Activated naive CD8-positive, alpha-beta T cell treated with anti-CD3 and anti-CD28 coated beads, Interleukin-2, amount 10 ng/mL, durations not matched to agents 7 days and 5 days (primary cell): Measurements from ENCODE around the gene PLEK. TPM values are rescaled to one million over a fixed set of nuclear protein-coding genes. Genes with fewer than 3 reads are reported as not detected.
A peak's percentile ranks its signal among the peaks of the same experiment; 100 is the strongest.
"Not testable (repeated sequence)": the region's sequence is repeated elsewhere in the genome, so short reads cannot be mapped to it uniquely, and the experiment has no call there.

Experiments
- ATAC-seq: fragments of 150-1000 bp; cut with Tn5 transposase; one replicate; pipeline ENCODE4 v1.10.0; 2021; ENCODE audit warnings: low read depth, moderate library complexity
- POLR2A ChIA-PET: fragments of 350-600 bp; sonication (Branson Sonifier 250); formaldehyde crosslinking; loops from one replicate; lab custom pipeline; 2021; ENCODE audit warnings: antibody characterized with exemption; lab: Charles Lee
- DNase-seq: peaks from one replicate; pipeline ENCODE4 v3.0.0; 2021
- H3K27ac Mint-ChIP-seq: one replicate; pipeline ENCODE4 v1.8.0; 2022; ENCODE audit warnings: mild to moderate bottlenecking, mixed read lengths
- H3K27me3 Mint-ChIP-seq: one replicate; pipeline ENCODE4 v1.8.0; 2022; ENCODE audit warnings: mild to moderate bottlenecking, moderate library complexity, mixed read lengths
- H3K36me3 Mint-ChIP-seq: one replicate; pipeline ENCODE4 v1.8.0; 2021; ENCODE audit warnings: mild to moderate bottlenecking, mixed read lengths
- H3K4me1 Mint-ChIP-seq: one replicate; pipeline ENCODE4 v1.8.0; 2021; ENCODE audit warnings: mixed read lengths
- H3K4me3 Mint-ChIP-seq: one replicate; pipeline ENCODE4 v1.8.0; 2022; ENCODE audit warnings: mild to moderate bottlenecking, moderate library complexity, mixed read lengths
- H3K9me3 Mint-ChIP-seq: one replicate; pipeline ENCODE4 v1.8.0; 2021; ENCODE audit warnings: mixed read lengths
- total RNA-seq, 2 experiments: library from RNA; stranded (reverse); gene quantifications; one replicate each; pipeline ENCODE4 v1.2.3, GENCODE V29; 2021

The PLEK gene
- total RNA-seq, 2 experiments from 2014 or later, result 23.4 to 28.8 TPM

DNA sequence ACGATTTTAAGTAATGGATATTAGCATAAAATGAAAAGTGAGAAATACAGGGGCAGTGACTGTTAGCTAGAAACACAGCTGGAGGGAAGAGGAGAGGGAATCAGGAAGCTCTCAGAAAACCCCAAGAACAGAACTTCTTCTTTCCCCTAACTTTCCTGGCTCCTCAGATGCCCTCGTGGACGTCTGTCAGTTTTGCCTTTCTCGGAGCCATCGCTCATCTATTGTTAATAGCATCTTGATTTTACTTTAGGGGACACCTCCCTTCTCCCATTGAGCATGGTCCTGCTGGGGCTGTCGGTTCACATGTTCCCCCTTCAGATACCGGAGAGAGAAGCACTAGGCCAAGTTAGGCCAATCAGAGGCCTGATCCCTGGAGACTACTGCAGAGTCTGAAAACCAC, 2.3 kb upstream of the PLEK start:
- POLR2A ChIA-PET, result no interaction called here
- Mint-ChIP-seq H3K4me1 (peaks cover 16% of the 10 kb centered on the region), H3K9me3 (no peaks in the 10 kb centered on the region), H3K4me3 (no peak overlapping the region), H3K36me3 (no peaks in the 10 kb centered on the region), H3K27me3 (no peaks in the 10 kb centered on the region), H3K27ac (no peak overlapping the region)
- ATAC-seq (no peak), DNase-seq (no peak)

DNA sequence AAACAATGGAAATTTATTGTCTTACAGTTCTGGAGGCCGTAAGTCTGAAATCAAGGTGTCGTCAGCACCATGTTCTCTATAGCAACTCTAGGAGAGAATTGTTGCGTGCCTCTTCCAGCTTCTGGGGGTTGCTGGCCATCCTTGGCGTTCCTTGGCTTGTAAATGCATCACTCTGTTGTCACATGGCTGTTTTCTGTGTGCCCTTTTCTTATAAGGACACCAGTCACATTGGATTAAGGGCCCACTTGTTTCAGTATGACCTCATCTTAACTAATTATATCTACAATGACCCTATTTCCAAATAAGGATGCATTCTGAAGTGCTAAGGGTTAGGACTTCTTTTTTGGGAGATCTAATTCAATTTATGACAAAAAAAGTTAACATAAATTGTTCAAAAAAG, 1.4 kb upstream of the PLEK start:
- Mint-ChIP-seq H3K27ac (no peak overlapping the region), H3K4me1 (peaks cover 16% of the 10 kb centered on the region), H3K36me3 (peaks cover 1% of the 10 kb centered on the region), H3K4me3 (no peak overlapping the region), H3K9me3 (no peaks in the 10 kb centered on the region), H3K27me3 (no peaks in the 10 kb centered on the region)
- POLR2A ChIA-PET, result no interaction called here
- DNase-seq, result no peak
- ATAC-seq, result no peak

DNA sequence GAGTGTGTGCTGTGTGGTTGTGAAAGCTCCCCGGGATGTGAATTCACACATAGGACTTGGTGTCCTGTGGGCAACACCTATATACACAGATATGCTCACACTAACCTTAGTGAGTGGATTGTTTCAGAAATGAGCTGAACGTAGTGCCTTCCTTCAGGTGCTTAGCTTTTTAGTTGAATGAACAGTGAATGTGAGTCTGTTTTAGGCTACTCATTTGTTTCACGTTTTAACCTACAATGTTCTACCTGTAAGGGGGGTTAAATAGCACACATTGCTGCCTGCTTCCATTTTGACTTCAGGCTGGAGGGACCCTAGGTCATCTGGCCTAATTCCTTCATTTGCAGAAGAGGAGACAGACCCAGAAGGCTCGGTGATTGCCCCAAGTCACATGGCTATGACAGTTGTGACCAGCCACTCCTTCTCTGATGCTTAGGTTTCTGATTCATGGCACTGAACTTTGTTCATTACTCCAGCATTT, 1.0 kb downstream of the PLEK start:
- Mint-ChIP-seq H3K4me3 (no peak overlapping the region), H3K9me3 (no peaks in the 10 kb centered on the region), H3K27me3 (no peaks in the 10 kb centered on the region), H3K27ac (peak overlapping the region; percentile 12), H3K4me1 (peaks cover 18% of the 10 kb centered on the region), H3K36me3 (peaks cover 2% of the 10 kb centered on the region)
- POLR2A ChIA-PET, result no interaction called here
- ATAC-seq (no peak), DNase-seq (no peak)

DNA sequence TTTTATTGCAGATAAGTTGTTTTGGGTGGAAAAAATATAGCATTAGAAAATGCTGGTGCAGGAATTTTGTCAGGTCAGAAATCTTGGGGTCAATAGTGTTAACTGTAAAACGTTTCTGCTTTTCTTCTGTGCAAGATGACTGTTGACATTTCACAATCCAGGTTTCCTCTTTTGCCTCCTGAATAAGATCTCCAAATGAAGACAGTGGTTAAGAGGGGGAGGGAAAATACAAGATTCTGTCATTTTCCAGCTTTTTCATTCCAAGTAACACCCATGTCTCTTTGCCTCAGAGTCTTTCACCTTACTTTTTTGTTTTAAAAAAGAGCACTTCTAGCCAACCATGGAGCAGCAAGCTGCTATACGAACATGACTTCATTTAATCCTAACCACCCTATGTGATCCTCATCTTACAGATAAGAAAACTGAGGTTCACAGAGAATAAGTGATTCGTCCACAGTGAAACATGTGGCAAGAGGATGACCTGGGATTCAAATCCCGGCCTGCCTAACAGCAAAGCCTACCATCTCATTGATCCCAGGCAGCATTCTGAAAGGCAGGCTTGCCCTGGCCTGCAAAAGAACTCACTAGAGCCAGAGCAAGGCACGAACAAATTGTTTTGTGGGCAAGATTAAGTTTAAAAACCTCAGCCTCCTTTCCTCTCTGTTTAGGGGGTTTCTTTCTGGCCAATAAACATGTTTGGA, 3.0 kb downstream of the PLEK start:
- Mint-ChIP-seq H3K9me3 (no peaks in the 10 kb centered on the region), H3K27me3 (no peaks in the 10 kb centered on the region), H3K4me1 (peaks cover 18% of the 10 kb centered on the region), H3K4me3 (no peak overlapping the region), H3K36me3 (peaks cover 2% of the 10 kb centered on the region), H3K27ac (no peak overlapping the region)
- no peak for ATAC-seq
- POLR2A ChIA-PET, result no interaction called here
- DNase-seq, result no peak

DNA sequence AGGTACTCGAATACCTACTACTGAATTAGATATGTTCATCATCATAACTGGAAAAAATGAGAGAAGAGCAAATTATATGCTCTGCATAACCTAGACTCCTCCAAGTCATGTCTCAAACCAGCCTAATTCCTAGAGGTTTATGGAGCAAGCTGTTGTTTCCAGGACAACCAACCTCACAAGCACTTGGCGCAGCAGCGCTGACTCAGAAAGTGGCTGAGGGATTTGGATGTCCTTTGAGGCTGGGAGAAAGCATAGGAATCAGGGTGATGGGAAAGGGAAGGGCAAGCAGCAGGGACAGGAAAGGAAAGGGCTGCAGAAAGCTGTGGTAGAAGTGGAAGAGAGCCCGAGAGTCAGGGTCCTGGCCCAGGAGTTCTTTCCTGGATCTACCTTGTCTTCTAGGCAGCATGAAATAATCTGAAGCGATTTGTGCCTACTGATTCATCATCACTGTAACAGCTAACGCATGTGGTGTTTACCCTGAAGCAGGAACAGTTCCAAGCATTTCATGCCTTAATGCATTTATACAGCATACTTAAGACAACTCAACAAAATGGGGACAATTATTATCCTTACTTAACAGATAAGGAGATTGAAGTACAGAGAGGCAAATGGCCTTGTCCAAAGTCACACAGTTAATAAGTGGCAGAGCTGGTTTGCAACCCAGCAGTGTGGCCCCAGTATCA, 3.7 kb downstream of the PLEK start:
- DNase-seq, result no peak
- H3K9me3 Mint-ChIP-seq, result no peaks in the 10 kb centered on the region
- POLR2A ChIA-PET, result no interaction called here
- no peaks in the 10 kb centered on the region for H3K27me3 Mint-ChIP-seq
- peaks cover 2% of the 10 kb centered on the region for H3K36me3 Mint-ChIP-seq
- no peak overlapping the region for H3K4me3 Mint-ChIP-seq
- H3K4me1 Mint-ChIP-seq, result peaks cover 18% of the 10 kb centered on the region
- no peak overlapping the region for H3K27ac Mint-ChIP-seq
- no peak for ATAC-seq

DNA sequence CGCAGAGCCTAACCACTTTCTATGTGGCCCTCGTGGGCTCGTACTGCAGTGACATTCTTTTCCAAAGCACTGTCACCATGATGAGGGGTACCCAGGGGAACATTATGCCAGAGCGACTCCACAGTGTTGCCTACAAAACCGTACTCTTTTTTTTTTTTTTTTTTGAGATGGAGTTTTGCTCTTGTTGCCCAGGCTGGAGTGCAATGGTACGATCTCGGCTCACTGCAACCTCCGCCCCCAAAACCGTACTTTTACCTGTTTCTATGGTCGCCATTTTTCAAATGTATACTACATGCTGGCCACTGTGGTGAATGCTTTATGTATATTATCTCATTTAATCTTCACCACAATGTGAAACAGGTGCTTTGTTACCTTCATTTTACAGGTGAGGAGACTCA, 4.3 kb downstream of the PLEK start:
- DNase-seq (no peak), ATAC-seq (no peak)
- H3K4me1 Mint-ChIP-seq, result peaks cover 18% of the 10 kb centered on the region
- H3K27me3 Mint-ChIP-seq, result no peaks in the 10 kb centered on the region
- POLR2A ChIA-PET, result no interaction called here
- H3K27ac Mint-ChIP-seq, result no peak overlapping the region
- H3K4me3 Mint-ChIP-seq, result no peak overlapping the region
- no peaks in the 10 kb centered on the region for H3K9me3 Mint-ChIP-seq
- H3K36me3 Mint-ChIP-seq, result peaks cover 2% of the 10 kb centered on the region

DNA sequence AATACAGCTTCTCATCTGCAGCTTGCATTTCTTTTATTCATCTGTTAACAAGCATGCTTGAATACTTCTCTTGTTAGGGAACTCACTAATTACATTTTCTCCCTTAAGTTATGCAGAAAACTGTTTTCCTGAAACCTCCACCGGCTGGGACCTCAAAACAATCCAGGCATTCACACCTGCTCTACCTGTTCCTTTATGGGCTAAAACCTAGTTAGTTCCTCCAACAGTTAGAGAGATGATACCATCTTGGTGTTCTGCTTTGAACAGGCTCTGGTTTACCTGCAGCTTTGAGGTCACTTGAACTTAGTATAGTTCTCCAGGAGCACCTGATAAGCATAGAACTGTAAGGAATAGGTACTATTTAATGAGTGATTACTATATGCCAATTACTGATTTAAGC, 6.1 kb downstream of the PLEK start:
- Mint-ChIP-seq H3K9me3 (no peaks in the 10 kb centered on the region), H3K27ac (no peak overlapping the region), H3K27me3 (peaks cover 4% of the 10 kb centered on the region), H3K4me1 (peaks cover 11% of the 10 kb centered on the region), H3K4me3 (no peak overlapping the region), H3K36me3 (peaks cover 2% of the 10 kb centered on the region)
- no peak for DNase-seq
- POLR2A ChIA-PET, result no interaction called here
- no peak for ATAC-seq

DNA sequence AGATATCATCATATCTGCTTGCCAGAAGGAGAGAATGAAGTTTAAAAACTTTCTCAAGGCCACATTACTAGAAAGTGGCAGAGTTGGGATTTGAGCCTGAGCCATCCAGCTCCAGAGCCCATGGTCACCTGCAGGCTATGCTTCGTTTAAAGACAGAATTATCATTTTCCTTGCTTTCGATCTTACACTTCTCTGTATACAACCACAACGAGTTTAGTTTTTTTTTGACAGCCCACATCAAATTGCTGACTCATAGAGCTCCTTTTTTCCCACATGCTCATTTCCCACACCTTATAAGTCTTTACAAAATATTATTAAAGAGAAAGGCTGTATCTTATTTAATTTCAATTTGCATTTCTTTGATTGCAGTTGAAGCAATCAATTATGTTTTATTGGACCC, 6.5 kb downstream of the PLEK start:
- H3K36me3 Mint-ChIP-seq, result peaks cover 2% of the 10 kb centered on the region
- peaks cover 4% of the 10 kb centered on the region for H3K27me3 Mint-ChIP-seq
- ATAC-seq (peak; percentile 52), DNase-seq (no peak)
- peaks cover 11% of the 10 kb centered on the region for H3K4me1 Mint-ChIP-seq
- H3K4me3 Mint-ChIP-seq, result peak overlapping the region; percentile 17
- no peak overlapping the region for H3K27ac Mint-ChIP-seq
- no peaks in the 10 kb centered on the region for H3K9me3 Mint-ChIP-seq
- POLR2A ChIA-PET, result no interaction called here

DNA sequence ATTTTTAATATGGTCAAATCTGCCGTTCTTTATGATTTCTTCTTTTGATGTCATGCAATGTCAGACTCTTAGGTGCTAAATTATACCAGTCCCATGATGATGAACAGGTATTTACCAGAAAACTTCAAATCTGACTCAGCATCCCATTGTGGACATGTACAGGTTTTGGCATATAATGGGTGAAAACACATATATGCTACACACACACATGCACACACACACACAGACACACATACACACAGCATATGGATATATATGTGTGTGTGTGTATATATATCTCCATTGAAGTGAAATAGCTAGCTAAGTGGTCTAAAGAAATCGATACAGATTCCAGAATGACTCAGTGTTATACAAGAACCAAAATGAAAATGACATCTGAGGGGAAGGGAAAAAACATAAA, 7.4 kb downstream of the PLEK start:
- Mint-ChIP-seq H3K27me3 (peaks cover 4% of the 10 kb centered on the region), H3K27ac (no peak overlapping the region), H3K9me3 (no peaks in the 10 kb centered on the region), H3K4me3 (no peak overlapping the region), H3K36me3 (peaks cover 2% of the 10 kb centered on the region), H3K4me1 (peaks cover 11% of the 10 kb centered on the region)
- ATAC-seq (no peak), DNase-seq (no peak)
- POLR2A ChIA-PET, result no interaction called here

DNA sequence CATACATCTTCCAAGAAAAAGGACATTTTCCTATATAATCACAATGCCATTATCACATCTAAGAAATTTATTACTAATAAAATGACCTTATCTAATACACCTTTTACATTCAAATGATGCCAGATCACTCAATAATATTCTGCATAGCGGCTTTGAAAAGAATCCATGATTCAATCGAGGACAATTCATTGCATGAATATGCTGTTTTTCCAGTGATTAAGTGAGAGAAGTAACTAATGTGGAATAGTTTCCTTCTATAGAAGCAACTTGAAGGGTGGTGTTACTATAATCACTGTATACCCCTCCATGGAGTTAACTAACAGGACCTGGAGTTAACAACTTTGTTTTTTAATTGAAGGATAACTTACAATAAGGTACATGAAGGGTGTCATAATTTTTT, 9.1 kb downstream of the PLEK start:
- no peak for DNase-seq
- Mint-ChIP-seq H3K27me3 (peaks cover 4% of the 10 kb centered on the region), H3K9me3 (no peaks in the 10 kb centered on the region), H3K36me3 (no peaks in the 10 kb centered on the region), H3K27ac (no peak overlapping the region), H3K4me1 (peaks cover 11% of the 10 kb centered on the region), H3K4me3 (no peak overlapping the region)
- ATAC-seq, result no peak
- POLR2A ChIA-PET, result no interaction called here

DNA sequence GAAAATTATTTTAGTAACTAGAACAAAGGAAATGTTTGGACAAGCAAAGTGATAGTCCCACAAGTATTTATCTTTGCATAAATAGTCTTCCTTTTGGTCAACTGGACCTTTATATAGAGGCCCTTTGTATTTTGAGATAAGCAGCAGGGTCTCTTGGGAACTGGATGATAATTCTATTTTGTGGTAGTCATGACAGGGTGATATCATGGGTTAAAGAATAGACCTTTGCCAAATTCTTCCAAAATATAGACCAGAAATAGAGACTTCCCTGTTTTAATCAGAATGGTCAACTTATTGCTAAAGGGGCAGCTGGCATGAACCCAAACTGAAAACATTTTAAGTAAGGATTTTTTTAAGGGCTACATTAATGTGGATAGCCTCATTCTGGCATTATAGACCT, 10.5 kb downstream of the PLEK start:
- DNase-seq, result no peak
- Mint-ChIP-seq H3K36me3 (no peaks in the 10 kb centered on the region), H3K27me3 (peaks cover 4% of the 10 kb centered on the region), H3K4me3 (no peak overlapping the region), H3K9me3 (no peaks in the 10 kb centered on the region), H3K4me1 (peaks cover 21% of the 10 kb centered on the region), H3K27ac (no peak overlapping the region)
- no peak for ATAC-seq
- POLR2A ChIA-PET, result no interaction called here

DNA sequence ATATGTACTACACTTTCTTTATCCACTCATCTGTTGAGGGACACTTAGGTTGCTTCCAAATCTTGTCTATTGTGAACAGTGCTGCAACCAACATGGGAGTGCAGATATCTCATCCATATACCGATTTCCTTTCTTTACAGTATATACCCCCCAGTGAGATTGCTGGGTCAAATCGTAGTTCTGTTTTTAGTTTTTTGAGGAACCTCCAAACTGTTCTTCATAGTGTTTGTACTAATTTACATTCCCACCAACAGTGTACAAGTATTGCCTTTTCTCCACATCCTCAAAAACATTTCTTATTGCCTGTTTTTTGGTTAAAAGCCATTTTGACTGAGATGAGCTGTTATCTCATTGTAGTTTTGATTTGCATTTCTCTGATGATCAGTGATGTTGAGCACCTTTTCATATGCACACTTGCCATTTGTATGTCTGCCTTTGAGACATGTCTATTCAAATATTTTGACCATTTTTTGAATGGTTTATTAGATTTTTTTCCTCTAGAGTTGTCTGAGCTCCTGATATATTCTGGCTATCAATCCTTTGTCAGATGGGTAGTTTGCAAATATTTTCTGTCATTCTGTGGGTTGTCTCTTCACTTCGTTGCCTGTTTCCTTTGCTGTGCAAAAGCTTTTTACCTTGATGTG, 12.2 kb downstream of the PLEK start:
- H3K4me3 Mint-ChIP-seq, result no peak overlapping the region
- H3K4me1 Mint-ChIP-seq, result peaks cover 14% of the 10 kb centered on the region
- POLR2A ChIA-PET, result no interaction called here
- no peak overlapping the region for H3K27ac Mint-ChIP-seq
- peaks cover 4% of the 10 kb centered on the region for H3K27me3 Mint-ChIP-seq
- no peak for ATAC-seq
- no peak for DNase-seq
- peaks cover 2% of the 10 kb centered on the region for H3K9me3 Mint-ChIP-seq
- H3K36me3 Mint-ChIP-seq, result no peaks in the 10 kb centered on the region

DNA sequence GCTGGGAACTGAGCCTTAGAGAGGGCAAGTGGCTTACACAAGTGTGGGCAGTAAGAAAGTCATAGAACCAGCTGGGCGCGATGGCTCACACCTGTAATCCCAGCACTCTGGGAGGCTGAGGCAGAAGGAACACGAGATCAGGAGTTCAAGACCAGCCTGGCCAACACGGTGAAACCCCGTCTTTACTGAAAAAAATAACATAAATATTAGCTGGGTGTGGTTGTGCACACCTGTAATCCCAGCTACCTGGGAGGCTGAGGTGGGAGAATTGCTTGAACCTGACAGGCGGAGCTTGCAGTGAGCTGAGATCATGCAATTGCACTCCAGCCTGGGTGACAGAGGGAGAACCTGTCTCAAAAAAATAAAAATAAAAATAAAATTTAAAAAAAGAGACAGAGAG, 13.7 kb downstream of the PLEK start:
- POLR2A ChIA-PET, H3K4me3 Mint-ChIP-seq, H3K4me1 Mint-ChIP-seq, DNase-seq, H3K9me3 Mint-ChIP-seq, ATAC-seq, H3K36me3 Mint-ChIP-seq, H3K27me3 Mint-ChIP-seq, H3K27ac Mint-ChIP-seq: not testable (repeated sequence)

DNA sequence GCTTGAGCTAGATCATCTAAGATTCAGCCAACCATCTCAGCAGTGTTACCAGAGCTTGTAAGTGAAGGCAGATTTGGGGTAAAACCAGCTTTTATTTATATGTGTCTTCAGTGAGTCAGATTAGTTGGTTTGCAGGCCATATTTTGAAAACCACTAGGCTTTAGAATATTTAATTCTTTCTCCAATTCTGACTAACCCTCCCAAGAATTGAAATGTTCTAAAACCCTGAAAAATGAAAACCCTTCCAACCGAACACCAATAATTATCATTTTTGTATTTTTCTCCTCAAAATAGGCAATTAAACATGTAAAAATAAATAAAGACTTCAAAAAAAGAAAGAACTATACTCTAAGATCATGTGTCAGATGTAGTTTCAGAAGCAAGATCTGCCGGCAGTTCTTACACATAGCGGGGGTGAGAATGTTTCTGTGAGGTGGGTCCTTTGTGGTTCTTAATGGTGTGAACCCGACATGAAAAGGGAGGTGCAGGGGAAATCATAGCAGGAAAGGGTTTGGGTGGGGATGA, 14.2 kb downstream of the PLEK start:
- Mint-ChIP-seq H3K27me3 (peaks cover 4% of the 10 kb centered on the region), H3K4me1 (peaks cover 10% of the 10 kb centered on the region), H3K9me3 (peaks cover 2% of the 10 kb centered on the region), H3K4me3 (peak overlapping the region; percentile 8), H3K27ac (peak overlapping the region; percentile 14), H3K36me3 (no peaks in the 10 kb centered on the region)
- ATAC-seq (peak; percentile 75), DNase-seq (no peak)
- POLR2A ChIA-PET, result no interaction called here
